ENCODE data around the gene XYLT2. TPM values are rescaled to one million over a fixed set of nuclear protein-coding genes. Genes with fewer than 3 reads are reported as not detected.
"Not testable (repeated sequence)": the region's sequence is repeated elsewhere in the genome, so short reads cannot be mapped to it uniquely, and the experiment has no call there.

The XYLT2 gene
- total RNA-seq, 1 donor from 2014 or later = 33.3 TPM

DNA sequence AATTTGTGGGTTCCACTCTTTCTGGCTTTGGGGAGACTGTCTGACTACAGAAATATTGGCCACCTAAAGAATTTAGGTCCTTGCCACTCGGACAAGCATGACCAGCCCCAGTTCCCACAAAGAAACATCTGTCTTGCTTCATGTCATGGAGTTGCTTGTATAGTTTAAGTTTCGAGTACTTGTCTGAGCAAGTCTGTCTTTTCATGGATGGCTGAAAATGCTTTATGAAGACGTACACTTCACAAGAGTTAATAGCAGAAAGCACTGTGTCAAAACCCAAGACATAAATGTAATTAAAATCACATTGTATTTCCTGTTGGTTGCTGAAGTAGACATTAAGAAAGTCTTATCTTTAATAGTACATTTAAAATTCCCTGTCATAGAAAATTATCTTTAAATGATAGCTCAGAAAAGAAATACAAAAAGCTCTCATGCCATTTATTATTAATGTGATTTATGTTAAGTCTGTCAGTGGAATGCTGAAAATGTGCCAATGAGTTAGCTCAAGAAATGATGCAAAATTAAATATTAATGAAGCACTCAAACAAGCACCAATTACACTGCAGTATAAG is 29.8 kb upstream of the XYLT2 start:
- H3K36me3 Mint-ChIP-seq = no peaks in the 10 kb centered on the region
- no peak for DNase-seq (ENCODE audit: low spot score in 2 of 2, unreplicated experiment in 2 of 2)
- peaks cover 28% of the 10 kb centered on the region for H3K4me1 Mint-ChIP-seq
- H3K9me3 Mint-ChIP-seq = no peaks in the 10 kb centered on the region
- no peaks in the 10 kb centered on the region for H3K27me3 Mint-ChIP-seq (ENCODE audit: low read depth)
- TF ChIP-seq, protein P1, sequence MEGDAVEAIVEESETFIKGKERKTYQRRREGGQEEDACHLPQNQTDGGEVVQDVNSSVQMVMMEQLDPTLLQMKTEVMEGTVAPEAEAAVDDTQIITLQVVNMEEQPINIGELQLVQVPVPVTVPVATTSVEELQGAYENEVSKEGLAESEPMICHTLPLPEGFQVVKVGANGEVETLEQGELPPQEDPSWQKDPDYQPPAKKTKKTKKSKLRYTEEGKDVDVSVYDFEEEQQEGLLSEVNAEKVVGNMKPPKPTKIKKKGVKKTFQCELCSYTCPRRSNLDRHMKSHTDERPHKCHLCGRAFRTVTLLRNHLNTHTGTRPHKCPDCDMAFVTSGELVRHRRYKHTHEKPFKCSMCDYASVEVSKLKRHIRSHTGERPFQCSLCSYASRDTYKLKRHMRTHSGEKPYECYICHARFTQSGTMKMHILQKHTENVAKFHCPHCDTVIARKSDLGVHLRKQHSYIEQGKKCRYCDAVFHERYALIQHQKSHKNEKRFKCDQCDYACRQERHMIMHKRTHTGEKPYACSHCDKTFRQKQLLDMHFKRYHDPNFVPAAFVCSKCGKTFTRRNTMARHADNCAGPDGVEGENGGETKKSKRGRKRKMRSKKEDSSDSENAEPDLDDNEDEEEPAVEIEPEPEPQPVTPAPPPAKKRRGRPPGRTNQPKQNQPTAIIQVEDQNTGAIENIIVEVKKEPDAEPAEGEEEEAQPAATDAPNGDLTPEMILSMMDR (IDR thresholded peaks at IDR 0.05; ENCODE audit: unreplicated experiment) = no peak
- peak overlapping the region; percentile 78 for H3K27ac Mint-ChIP-seq
- no peak overlapping the region for H3K4me3 Mint-ChIP-seq

DNA sequence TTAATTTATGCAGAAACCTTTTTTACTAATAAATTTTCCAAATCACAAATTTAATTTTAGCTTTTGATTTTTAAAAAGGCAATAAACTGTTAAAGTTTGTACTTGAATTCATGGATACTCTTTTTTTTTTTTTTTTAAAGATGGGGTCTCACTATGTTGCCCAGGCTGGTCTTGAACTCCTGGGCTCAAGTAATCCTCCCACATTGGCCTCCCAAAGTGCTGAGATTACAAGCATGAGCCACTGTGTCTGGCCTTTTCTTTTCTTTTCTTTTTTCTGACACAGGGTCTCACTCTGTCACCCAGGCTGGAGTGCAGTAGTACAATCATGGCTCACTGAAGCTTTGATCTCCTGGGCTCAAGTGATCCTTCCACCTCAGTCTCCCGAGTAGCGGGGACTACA is 29.3 kb upstream of the XYLT2 start:
- H3K36me3 Mint-ChIP-seq, H3K4me3 Mint-ChIP-seq: not testable (repeated sequence)
- peaks cover 28% of the 10 kb centered on the region for H3K4me1 Mint-ChIP-seq

DNA sequence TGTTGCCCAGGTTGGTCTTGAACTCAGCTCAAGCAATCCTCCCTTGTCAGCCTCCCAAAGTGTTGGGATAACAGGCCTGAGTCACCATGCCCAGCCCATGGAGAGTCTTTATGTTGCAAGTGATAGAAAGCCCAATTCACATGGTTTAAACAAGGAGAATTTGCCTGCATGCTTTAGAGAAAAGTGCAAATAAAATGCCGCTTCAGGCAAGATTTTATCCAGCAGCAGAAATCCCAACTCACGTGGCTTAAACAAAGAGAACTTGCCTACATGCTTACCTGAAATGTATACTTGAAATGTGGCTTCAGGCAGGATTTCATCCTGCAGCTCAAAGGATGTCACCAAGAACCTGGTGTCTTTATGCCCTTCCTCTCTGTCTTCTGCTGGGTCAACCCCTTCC is 28.8 kb upstream of the XYLT2 start:
- H3K4me1 Mint-ChIP-seq = peaks cover 28% of the 10 kb centered on the region
- no peaks in the 10 kb centered on the region for H3K9me3 Mint-ChIP-seq
- no peak overlapping the region for H3K4me3 Mint-ChIP-seq
- no peak overlapping the region for H3K27ac Mint-ChIP-seq
- H3K36me3 Mint-ChIP-seq = no peaks in the 10 kb centered on the region
- no peaks in the 10 kb centered on the region for H3K27me3 Mint-ChIP-seq (ENCODE audit: low read depth)
- DNase-seq (ENCODE audit: low spot score in 2 of 2, unreplicated experiment in 2 of 2) = no peak
- TF ChIP-seq, protein P1 (IDR thresholded peaks at IDR 0.05; ENCODE audit: unreplicated experiment) = no peak

More for the DNA sequence above, 29.3 kb upstream of the XYLT2 start:
- not testable (repeated sequence) for DNase-seq (ENCODE audit: low spot score in 2 of 2, unreplicated experiment in 2 of 2); H3K27me3 Mint-ChIP-seq (ENCODE audit: low read depth); H3K9me3 Mint-ChIP-seq; H3K27ac Mint-ChIP-seq

DNA sequence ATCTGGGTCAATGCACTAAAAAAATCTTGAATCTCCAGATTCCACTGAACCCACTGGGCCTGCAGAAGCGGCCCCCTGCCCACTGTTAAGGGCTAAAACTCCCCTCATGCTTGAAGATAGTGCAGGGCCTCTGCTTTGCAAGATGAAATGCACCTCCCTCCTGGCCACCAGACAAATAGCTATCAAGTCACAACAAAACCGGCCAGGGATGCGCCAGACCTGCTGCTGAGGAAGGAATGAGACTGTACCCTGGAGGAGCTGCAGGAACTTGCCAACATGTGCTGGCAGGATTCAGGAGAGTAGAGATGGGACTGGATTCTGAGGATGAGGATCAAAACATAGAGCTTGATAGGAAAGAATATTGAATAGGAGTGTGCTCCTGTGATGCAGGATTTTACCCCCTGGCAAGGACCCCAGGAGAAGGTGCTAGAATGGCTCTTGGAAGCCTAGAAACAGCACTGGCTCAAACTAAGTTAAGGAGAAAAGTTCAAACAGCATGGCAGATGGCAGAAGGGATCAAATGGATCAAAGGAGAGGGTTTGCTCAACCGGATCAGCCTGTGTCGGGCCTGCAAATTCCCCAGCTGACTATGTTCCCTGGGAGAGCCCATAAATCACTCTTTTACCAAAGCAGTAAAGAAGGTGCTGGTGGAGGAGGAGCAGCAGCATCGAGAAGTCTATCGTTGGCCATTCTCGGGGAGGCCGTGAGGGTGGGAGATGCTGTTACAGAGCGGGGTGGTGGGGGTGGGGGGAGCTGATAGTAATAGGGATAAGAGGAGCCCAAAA is 27.2 kb upstream of the XYLT2 start:
- peaks cover 24% of the 10 kb centered on the region for H3K4me1 Mint-ChIP-seq
- DNase-seq (ENCODE audit: low spot score in 2 of 2, unreplicated experiment in 2 of 2) = no peak
- no peak overlapping the region for H3K27ac Mint-ChIP-seq
- no peaks in the 10 kb centered on the region for H3K36me3 Mint-ChIP-seq
- no peaks in the 10 kb centered on the region for H3K9me3 Mint-ChIP-seq
- TF ChIP-seq, protein P1 (IDR thresholded peaks at IDR 0.05; ENCODE audit: unreplicated experiment) = no peak
- no peak overlapping the region for H3K4me3 Mint-ChIP-seq
- no peaks in the 10 kb centered on the region for H3K27me3 Mint-ChIP-seq (ENCODE audit: low read depth)

DNA sequence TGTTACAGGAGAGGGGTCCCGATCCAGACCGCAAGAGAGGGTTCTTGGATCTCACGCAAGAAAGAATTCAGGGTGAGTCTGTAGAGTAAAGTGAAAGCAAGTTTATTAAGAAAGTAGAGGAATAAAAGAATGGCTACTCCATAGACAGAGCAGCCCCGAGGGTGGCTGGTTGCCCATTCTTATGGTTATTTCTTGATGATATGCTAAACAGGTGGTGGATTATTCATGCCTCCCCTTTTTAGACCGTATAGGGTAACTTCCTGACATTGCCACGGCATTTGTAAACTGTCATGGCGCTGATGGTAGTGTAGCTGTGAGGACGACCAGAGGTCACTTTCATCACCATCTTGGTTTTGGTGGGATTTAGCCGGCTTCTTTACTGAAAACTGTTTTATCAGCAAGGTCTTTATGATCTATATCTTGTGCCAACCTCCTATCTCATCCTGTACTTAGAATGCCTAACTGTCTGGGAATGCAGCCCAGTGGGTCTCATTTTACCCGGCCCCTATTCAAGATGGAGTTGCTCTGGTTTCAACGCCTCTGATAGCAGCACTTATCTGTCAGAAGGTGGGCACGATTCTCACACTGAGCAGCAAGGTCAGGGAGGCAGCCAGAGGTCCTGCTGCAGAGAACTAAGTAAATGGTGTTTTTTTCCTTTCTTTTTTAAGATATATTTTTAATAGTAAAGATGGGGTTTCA is 26.5 kb upstream of the XYLT2 start:
- Mint-ChIP-seq H3K27ac (no peak overlapping the region), H3K27me3 (ENCODE audit: low read depth) (no peaks in the 10 kb centered on the region), H3K4me3 (no peak overlapping the region), H3K4me1 (peaks cover 20% of the 10 kb centered on the region), H3K9me3 (no peaks in the 10 kb centered on the region), H3K36me3 (no peaks in the 10 kb centered on the region)
- TF ChIP-seq, protein P1 (IDR thresholded peaks at IDR 0.05; ENCODE audit: unreplicated experiment) = no peak
- no peak for DNase-seq (ENCODE audit: low spot score in 2 of 2, unreplicated experiment in 2 of 2)

DNA sequence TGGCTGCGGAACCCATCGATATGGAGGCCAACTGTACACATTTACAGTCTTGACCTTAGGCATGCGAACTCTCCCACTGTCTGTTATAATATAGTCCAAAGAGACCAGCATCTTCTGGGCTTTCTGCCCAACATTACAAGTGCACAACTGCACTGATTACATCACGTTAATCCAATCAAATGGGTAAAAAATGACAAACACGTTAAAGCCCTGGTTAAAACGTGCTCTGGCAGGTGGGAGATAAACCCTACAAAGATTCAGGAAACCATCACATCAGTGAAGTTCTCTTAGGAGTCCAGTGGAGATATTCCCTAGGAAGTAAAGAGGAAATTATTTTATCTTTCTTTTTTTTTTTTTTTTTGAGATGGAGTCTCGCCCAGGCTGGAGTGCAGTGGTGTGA is 23.7 kb upstream of the XYLT2 start:
- Mint-ChIP-seq H3K4me1 (peaks cover 9% of the 10 kb centered on the region), H3K36me3 (no peaks in the 10 kb centered on the region)
- TF ChIP-seq, protein P1 (IDR thresholded peaks at IDR 0.05; ENCODE audit: unreplicated experiment) = no peak

More for the DNA sequence above, 23.7 kb upstream of the XYLT2 start:
- Mint-ChIP-seq H3K4me3 (no peak overlapping the region), H3K27me3 (ENCODE audit: low read depth) (no peaks in the 10 kb centered on the region), H3K27ac (peak overlapping the region; percentile 31), H3K9me3 (no peaks in the 10 kb centered on the region)
- no peak for DNase-seq (ENCODE audit: low spot score in 2 of 2, unreplicated experiment in 2 of 2)

Data from mesothelial cell of epicardium (in vitro differentiated cells).